Femur (tissue), 1 donor: ENCODE measurements around the gene ANTXRL.
"Not testable (repeated sequence)": the region's sequence is repeated elsewhere in the genome, so short reads cannot be mapped to it uniquely, and the experiment has no call there.

Experiments used
- DNase-seq: peaks from one replicate; pipeline ENCODE4 v3.0.0-alpha.2; 2017

ANTXRL gene

GRCh38 chr10:46286991-46287693, at the start of gene ANTXRL:
Gene ANTXRL (plus strand): TSS chr10:46286997. CDS start chr10:46287263, 266 bp downstream.
- DNase-seq, result no peak

- DNase-seq, result no peak
Measured at GRCh38 chr10:46237815-46238510, 48.8 kb upstream of the ANTXRL start.

DNA sequence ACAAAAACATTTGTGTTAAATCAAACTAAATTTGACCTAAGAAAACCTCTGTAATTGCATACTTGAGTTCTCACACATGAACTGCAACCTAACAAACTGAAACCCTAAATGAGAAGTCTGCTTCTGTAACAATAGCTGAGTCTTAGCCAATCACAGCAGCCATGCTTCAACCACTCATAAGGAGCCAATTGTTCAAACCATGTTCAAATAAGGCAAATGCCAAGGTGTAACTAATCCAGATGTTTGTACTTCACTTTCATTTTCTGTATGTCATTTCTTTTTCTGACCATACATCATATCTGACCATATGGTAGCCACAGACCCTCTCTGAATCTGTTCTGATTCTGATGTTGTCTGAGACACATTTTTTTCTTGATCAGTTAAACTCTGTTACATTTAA, 47.5 kb upstream of the ANTXRL start:
- no peak for DNase-seq

GRCh38 chr10:46239993-46240683, 46.7 kb upstream of the ANTXRL start:
- DNase-seq, result no peak

GRCh38 chr10:46240684-46241565, 45.9 kb upstream of the ANTXRL start:
- no peak for DNase-seq

GRCh38 chr10:46245381-46245900, 41.4 kb upstream of the ANTXRL start:
- no peak for DNase-seq

- DNase-seq, result not testable (repeated sequence)
Measured at GRCh38 chr10:46246400-46247180, 40.2 kb upstream of the ANTXRL start.

DNA sequence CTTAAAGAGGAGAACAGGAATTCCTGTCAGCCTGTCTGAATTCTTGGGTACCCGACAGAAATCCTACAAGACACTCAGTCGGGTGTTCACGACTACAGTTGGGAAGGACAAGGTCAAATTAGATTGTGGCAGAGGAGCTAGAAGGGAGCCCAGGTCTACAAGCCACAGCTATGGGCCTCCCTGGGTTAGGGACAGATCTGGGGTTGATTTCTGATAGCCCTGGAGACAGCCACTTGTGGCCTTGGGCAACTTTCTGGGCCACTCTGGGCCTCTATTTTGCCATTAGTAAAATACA, 39.7 kb upstream of the ANTXRL start:
- DNase-seq, result no peak

GRCh38 chr10:46247808-46248569, 38.8 kb upstream of the ANTXRL start:
- no peak for DNase-seq

DNA sequence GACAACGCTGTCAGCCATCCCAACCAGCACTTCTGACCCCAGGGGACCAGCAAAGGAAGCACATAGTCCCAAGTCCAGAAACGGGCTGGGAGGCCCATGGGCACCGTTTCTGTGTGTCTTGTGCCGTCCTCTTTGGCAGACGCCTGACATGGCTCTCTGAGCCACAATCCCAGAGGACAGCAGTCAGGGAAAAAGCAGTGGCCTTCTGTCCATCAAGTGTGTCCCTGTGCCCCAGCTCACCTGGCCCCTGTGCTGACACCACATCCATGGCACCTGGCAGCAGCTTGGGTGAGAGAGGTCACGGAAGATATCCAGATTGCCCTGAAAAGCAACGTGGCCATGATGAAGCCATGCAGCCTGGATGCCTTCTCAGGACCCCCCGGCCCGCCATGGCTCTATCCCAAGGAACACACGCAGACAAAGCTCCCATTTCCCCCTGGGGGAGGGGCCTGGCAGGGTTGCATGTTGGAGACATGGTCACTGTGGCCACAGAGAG, 38.1 kb upstream of the ANTXRL start:
- no peak for DNase-seq

DNA sequence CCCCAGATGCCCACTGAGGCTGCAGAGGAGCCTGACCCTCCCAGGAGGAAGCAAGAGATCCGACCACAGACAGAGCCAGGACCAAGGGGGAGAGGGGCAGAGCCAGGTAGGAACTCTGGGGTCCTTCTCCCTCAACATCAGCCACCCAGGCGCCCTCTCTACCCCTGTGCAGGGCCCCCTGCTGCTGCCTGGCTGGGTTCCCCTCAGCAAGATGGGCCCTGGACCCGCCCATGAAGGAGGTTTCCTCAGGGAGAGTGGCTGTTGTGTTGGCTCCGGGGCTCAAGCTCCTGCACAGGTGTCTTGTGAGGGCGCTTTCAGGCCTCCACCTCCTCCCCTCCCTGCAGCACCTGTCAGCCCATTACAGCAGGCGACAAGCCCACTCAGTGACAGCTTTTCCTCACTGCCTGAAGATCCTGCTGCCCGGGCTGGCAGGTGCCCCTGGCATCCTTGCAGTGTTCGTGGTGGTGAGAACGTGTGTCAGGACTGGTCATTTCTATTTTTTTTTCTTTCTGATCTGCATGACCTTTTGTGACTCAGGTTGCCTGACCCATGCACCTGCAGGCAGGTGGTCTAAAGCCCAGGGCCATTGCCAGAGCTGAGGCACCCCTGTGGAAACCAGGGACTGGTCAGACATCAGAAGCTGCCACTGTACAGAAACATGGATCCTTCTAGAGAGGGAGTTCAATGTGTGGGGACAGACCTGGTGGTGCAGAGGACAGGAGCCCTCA, 37.0 kb upstream of the ANTXRL start:
- not testable (repeated sequence) for DNase-seq

DNA sequence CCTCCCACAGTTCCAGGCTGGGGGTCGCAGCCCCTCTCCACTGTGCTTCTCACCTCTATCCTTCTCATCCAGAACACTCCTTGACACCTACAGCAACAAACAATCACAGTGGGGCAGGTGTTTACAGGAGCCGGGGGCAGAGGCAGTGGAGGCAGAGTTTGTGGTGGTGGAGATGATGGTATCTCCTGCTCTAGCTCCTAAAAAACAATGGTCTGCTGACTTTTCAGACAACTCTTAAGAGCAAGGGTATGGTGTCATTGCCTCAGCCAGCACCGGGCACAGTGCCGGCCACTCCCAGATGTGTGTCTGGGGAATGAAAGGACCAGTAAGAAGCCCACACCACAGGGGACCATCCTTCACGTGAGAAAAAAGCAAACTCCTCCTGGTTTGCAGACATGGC, 36.3 kb upstream of the ANTXRL start:
- no peak for DNase-seq

- no peak for DNase-seq
Measured at GRCh38 chr10:46250898-46251856, 35.6 kb upstream of the ANTXRL start.

GRCh38 chr10:46251857-46252847, 34.6 kb upstream of the ANTXRL start:
- no peak for DNase-seq

DNA sequence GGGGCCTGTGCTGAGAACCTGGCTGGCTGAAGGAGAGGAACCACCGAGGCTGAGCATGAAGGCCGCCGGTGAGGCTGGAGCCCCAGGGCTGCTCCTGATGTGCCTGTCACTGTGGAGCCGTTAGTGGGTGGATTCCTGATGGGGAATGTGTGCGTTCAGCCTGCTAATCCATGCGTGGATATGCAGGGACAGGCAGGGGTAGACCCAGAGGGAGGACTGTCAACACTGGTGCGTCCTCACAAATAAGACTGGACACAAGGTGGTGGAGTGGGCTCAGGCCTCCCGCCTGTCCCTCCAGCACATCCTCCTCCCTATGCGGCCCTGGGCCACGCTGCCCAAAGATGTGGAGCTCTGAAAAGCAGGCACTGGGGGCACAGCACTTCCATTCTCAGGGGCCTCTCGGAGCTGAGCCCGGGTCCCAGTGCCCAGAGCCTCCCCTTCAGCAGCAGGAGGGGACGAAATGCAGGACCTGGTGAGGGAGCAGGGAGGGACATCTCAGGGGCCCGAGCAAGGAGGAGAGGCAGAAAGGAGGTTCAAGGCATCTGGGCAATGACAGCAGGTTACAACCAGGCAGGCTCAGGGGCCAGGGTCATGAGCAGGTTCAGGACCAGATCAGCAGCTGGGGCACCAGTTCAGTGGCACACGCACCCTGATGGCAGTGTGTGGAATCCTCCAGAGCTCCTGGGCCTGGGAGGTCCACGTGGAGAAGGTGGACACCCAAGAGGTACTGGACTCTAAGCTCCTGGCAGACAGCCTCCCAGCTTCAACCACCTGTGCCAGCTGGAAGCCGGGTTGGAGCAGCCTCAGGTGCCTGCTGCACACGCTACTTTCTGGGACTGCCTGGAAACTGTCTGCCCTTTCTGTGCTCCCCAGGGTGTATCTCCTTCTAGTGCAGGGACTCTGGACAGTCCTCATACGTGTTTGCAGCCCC, 33.5 kb upstream of the ANTXRL start:
- no peak for DNase-seq

DNA sequence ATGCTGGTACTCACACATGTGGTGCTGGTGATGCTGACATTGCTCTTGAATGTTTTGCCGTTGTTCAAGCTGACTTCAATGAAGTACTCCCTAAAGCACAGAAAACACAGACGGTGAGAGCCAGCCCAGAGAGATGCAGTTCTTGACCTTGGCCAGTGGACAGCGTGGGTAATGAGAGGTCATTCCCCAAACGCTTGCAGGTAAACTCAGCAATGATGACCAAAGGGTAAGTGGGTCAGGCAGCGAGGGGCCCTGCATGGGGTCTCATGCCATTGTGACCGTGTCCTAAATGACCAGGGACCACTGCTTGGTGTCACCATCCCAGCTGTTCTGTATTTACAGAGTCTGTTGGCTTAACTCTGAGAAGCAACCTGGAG, 32.8 kb upstream of the ANTXRL start:
- DNase-seq, result no peak

DNA sequence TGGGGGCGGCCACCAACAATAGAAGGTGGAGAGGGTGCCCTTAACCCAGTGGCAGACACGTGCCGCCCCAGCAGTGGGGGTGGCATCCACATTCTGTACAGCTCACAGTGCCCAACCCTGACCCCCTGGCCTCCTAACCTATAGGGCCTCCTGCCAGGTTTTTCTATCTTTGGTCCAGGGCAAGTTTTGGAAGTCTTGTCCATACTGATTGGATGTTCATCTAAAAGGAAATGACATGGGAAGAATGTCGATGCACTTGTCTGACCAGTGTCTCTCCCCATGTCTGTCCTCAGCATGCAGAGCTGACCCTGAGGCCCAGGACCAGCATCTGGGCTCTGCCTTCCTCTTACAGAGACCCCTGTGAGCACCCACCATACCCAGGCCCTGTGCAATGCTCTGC, 32.3 kb upstream of the ANTXRL start:
- no peak for DNase-seq
